ENCODE measurements around the gene PIR.

PIR gene

DNA sequence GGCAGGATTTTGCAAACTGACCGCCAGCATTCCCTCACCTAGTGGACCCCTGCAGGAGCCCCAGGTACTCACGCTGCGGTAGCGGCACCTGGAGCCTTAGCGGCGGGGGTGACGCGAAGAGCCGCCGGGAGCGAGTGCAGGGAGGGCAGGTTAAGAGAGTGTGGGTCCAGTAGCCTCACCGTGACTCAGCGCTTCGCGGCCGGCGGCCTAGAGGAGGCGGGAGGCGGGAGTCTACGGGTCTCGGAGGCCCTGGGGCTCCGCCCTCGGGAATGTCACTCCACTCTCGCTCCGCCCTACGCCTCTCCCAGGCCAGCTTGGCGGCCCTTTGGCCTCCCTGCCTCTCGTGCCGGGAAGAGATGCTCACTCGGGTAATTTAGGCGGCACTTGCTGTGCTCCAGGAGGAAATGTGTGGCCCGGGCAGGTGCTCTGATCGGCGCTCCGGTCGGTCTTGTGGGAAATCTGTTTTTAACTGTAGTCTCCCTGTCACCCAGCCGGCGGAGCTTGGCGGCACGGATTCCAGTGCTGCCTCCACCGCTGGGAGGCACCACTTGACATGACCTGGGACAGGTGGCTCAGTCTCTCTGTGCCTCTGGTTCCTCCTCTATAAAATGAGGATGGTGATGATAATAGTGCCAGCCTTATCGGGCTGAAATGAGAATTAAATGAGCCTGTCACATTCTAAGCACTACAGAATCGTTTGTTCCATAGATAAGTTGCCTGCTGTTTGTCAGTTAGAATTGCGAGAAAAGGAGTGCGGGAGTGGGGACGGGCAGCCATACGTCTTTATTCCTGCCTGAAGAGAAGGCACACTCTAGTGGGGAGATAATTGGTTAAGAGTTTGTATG lies at the start of gene PIR:
Gene PIR, minus strand, starts transcription at position 216 of the 845 bp plus-strand sequence. CDS start 2,076 bp downstream, outside the sequence.
- peak; percentile 92 to 93 for ATAC-seq

GRCh38 chrX:15530318-15530717 lies 37.2 kb upstream of the PIR start:
- ATAC-seq, result no peak

DNA sequence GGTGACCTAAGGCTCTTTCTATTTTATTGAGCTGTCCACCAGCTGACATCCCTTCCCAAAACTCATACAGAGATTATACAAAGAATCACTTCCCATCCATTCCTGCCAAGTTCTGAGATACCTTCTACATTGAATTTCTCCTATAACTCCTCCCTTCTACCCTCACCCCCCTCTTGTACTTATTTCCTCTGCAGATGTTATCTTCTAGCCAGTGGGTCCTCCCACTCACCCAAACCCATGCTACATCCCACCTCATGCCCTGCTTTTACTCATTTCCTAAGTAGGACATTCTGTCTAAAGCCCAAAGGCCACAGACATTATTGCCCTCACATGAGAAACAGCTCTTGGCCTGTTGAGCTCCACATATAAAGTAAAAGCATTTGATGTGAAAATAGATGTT lies 36.0 kb upstream of the PIR start:
- no peak for ATAC-seq

DNA sequence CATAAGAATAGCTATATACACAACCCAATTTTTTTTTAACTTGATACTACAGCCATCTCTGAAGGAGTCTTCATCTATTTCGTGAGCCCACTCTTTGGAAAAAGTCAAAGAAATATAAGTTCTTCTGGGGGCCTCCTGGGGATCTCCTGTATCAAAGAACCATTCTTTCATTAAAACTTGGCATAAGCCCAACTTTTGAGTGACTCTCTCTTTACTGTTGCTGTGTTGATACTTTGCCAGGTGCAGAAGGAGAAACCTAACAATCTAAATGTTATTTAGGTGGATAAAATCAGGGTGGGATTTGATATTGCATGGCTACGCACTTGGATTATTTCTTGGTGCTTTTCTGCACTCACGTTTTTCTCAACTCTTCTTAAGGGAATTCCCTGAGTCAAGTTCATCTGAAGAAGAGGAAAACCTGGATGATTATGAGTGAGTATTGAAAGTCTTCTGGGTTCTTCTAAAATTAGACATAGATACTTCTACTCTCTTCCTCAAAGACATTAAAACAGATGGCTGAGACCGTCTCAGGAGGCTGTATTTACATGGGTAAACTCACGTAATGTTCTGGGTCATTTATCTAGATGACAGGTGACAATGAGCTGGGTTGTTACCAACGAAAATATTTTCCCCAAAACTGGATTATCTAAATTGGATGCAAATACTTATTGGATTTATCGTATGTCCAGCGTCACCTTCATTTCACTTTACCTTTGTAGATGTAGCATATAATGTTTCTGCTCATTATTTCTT lies 32.7 kb upstream of the PIR start:
- ATAC-seq, result no peak

DNA sequence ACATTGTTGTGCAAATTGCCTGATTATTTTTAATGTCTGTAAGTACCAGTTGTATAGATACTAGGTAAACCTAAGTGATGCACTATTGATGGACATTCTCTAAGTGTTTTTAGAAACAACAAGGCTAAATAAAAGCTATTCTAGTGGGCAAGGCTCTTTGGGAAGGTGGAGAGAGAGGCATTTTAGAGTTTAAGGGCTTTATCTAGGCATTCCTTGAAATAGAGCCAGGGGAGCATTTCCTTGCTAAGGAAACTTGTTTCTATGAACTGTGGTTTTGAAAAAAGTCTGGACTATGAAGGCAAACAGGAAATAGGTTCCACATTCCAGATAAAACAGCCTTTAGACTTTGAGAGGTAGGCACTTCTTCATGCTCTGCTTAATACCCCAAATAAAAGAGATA lies 31.3 kb upstream of the PIR start:
- no peak for ATAC-seq

DNA sequence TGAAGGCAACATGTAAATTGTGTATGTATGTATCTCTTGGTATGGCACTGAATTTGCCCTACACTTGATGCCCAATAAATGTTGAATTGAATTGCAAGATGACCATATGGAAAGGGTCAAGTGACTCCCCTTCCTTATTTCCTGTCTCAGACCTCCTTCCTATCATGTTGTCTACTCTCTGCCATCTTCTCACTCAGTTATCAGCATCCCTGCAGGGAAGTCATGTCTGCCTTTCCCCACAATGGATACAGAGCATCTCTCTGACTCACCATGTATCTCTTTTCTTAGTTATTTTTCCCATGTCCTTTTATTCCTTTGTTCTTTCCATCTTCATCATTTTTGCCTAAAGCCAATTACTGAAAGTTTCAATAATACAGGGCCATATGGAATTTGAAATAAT lies 30.0 kb upstream of the PIR start:
- no peak for ATAC-seq

- no peak for ATAC-seq
Measured at GRCh38 chrX:15522464-15522863, 29.3 kb upstream of the PIR start.

DNA sequence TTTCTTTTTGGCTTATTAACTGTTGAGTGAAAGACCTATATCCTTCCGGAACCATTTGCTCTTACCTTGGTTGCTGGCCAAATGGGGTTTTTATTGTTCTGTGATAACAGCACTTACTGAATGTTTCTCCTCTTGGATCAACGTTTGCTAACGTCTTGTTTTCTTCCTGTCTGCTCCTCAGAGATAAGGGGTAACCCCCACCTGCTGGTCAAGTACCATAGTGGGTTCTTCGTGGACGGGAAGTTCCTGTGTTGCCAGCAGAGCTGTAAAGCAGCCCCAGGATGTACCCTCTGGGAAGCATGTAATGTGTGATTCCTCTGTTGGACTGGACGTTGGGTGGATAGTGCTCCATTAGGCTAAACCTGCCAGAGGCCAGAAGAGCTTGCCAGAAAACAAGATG lies 22.8 kb upstream of the PIR start:
- no peak for ATAC-seq

- ATAC-seq, result no peak
Measured at GRCh38 chrX:15514279-15514678, 21.1 kb upstream of the PIR start.

GRCh38 chrX:15512401-15512965 lies 19.4 kb upstream of the PIR start:
- ATAC-seq, result no peak

DNA sequence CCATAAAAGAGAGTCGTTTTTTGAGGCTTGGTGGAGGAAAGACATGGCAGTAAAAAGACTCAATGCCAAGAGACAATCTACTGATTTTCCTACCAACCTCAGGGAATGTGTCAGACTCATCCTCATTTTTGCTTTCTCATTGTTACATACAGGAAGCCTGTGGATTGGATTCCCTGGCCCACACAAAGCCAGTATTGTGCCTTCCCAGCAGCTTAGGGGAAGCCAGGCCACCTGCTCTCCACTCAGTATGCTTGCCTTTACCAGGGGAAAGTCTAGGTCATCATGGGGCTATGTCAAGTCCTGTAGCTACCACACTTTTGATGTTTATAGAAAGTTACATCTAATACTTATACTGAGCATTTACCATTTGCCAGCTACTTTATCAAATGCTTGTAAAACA lies 18.4 kb upstream of the PIR start:
- no peak for ATAC-seq

DNA sequence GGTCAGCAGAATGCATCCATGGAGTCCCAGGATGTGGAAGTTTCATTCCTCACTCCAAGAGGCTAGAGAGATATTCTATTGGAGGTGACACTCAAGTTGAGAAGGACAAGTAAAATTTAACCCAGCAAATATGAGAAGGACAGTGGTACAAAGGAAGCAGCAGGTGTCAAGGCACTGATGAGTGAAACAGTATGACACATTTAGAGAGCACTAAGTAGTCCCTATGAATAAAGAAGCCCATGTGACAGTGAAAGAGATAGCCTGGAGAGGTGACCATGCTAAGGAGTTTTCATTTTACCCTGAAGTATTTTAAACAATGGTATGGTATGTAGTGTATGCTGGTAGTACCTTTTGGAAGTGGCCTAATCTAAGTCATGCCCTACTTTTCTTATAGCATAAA lies 16.7 kb upstream of the PIR start:
- ATAC-seq, result no peak

GRCh38 chrX:15507005-15507404 lies 13.9 kb upstream of the PIR start:
- ATAC-seq, result no peak

GRCh38 chrX:15505101-15505500 lies 12.0 kb upstream of the PIR start:
- ATAC-seq, result no peak

GRCh38 chrX:15504661-15505060 lies 11.5 kb upstream of the PIR start:
- ATAC-seq, result no peak

- no peak for ATAC-seq
Measured at GRCh38 chrX:15501506-15501905, 8.4 kb upstream of the PIR start.

GRCh38 chrX:15500497-15500966 lies 7.4 kb upstream of the PIR start, which contains the start of gene BMX:
BMX (plus strand) TSS chrX:15500807; CDS start chrX:15508354, 7,547 bp downstream.
- ATAC-seq, result no peak

DNA sequence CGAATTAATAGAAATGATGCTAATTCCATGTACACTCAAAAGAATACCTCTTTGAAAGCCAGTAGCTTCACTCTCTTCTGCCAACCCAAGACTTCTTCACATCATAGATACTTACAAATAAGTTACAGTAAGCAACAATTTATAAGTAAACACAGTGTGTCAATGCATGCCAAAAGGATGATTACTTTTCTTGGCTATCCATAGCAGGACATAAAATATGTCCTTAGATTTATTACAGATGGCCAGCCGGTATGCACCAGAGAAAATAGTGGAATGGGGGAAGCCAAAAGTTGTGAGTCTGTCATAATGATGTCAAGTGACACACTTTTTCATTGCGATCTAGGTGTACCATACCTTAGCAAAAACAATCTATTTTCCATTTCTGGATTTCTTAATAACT lies 6.8 kb upstream of the PIR start:
- ATAC-seq, result no peak

GRCh38 chrX:15498741-15499140 lies 5.6 kb upstream of the PIR start:
- ATAC-seq, result no peak

DNA sequence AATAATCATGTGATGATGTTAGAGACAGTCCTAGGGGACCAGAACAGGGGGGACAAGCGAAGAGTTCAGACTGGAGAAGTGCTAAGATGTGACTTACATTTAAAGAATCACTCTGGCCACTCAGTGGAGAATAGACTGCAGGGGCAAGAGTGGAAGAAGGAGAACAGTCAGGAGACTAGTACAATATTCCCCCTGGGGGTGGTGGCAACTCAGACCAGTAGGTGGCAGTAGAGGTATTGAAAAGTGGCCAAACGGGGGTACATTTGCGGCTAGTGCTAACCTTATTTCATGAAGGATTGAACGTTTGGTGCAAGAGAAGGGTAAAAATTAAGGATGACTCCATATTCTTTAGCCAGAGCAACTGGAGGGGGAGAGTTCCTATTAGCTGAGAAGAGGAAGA lies 4.7 kb upstream of the PIR start:
- ATAC-seq, result no peak

- ATAC-seq, result no peak
Measured at GRCh38 chrX:15496824-15497223, 3.7 kb upstream of the PIR start.

- no peak for ATAC-seq
Measured at GRCh38 chrX:15495801-15496200, 2.7 kb upstream of the PIR start.

- no peak for ATAC-seq
Measured at GRCh38 chrX:15492469-15492868, 664 bp downstream of the PIR start.

- no peak for ATAC-seq
Measured at GRCh38 chrX:15483891-15484290, 9.2 kb downstream of the PIR start.

Measured in activated CD4-positive, CD25-positive, alpha-beta regulatory T cell treated with anti-CD3 and anti-CD28 coated beads, Interleukin-2, amount 50 U/mL, for 24 hours (primary cell).